ENCODE results near the gene PTPRR.

- TF ChIP-seq POLR2AphosphoS5 (IDR thresholded peaks at IDR 0.05; ENCODE audit: low read depth, low read length) (no peak), TAF1 (IDR thresholded peaks at IDR 0.05; ENCODE audit: borderline replicate concordance, insufficient read depth, low read length) (no peak), SIN3A (IDR thresholded peaks at IDR 0.05; ENCODE audit: borderline replicate concordance, insufficient read depth, low read length) (no peak), FOXP2 (optimal IDR thresholded peaks at IDR 0.05; ENCODE audit: borderline replicate concordance, extremely low read depth, extremely low read length, insufficient read depth) (no peak)
- TF ChIP-seq, protein P1, sequence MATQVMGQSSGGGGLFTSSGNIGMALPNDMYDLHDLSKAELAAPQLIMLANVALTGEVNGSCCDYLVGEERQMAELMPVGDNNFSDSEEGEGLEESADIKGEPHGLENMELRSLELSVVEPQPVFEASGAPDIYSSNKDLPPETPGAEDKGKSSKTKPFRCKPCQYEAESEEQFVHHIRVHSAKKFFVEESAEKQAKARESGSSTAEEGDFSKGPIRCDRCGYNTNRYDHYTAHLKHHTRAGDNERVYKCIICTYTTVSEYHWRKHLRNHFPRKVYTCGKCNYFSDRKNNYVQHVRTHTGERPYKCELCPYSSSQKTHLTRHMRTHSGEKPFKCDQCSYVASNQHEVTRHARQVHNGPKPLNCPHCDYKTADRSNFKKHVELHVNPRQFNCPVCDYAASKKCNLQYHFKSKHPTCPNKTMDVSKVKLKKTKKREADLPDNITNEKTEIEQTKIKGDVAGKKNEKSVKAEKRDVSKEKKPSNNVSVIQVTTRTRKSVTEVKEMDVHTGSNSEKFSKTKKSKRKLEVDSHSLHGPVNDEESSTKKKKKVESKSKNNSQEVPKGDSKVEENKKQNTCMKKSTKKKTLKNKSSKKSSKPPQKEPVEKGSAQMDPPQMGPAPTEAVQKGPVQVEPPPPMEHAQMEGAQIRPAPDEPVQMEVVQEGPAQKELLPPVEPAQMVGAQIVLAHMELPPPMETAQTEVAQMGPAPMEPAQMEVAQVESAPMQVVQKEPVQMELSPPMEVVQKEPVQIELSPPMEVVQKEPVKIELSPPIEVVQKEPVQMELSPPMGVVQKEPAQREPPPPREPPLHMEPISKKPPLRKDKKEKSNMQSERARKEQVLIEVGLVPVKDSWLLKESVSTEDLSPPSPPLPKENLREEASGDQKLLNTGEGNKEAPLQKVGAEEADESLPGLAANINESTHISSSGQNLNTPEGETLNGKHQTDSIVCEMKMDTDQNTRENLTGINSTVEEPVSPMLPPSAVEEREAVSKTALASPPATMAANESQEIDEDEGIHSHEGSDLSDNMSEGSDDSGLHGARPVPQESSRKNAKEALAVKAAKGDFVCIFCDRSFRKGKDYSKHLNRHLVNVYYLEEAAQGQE (IDR thresholded peaks at IDR 0.05; ENCODE audit: insufficient read depth in 1 of 2, low read depth in 2 of 2, low read length in 2 of 2): no peak
Measured at GRCh38 chr12:70966996-70967790, 46.7 kb upstream of the PTPRR start.
